ENCODE measurements around the gene PFKFB4. TPM values are rescaled to one million over a fixed set of nuclear protein-coding genes. Genes with fewer than 3 reads are reported as not detected.

The PFKFB4 gene
- total RNA-seq, 1 donor from 2014 or later, result 12.9 TPM

DNA sequence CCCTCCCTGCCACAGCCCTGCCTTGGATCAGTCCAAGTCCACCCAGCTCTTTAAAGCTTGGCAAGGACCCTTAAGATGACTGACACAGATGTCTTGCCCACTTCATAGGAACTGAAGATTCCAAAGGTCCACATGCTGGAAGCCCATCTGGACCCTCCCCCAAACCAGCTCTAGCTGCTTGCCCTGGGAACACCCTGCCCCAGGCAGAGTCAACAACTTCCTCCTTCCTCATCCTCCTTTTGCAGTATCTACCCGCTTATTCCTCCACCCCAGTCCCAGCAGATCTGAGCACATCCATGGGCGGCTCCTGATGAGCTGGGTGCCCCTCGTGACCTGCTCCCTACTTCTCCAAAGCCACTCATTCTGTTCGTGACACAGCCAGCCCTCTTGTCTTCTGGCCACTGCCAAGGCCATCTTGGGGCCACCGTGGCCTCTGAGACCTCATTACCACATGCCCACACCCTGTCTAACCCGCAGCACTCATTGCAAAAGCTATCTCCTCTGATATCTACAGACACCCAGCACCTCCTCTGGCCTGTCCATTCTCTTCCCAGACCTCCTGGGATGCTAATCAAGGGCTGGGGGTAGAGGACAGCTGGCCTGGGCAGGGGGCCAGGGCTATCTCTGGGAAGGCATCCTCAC lies 2.0 kb upstream of the PFKFB4 start:
- ATAC-seq (peak; percentile 6 to 43), DNase-seq (peak; percentile 89)
- no peaks in the 10 kb centered on the region for H3K27me3 ChIP-seq (ENCODE audit: low read depth)
- peak overlapping the region; percentile 65 for H3K27ac ChIP-seq
- peaks cover 46% of the 10 kb centered on the region for H3K4me1 ChIP-seq
- no peaks in the 10 kb centered on the region for H3K9me3 ChIP-seq
- no peak overlapping the region for H3K4me3 ChIP-seq
- intact Hi-C loops (cut with DNase I), result loop anchor here (10.0 kb wide), 1 partner anchor 94 kb away; a partner anchor contains a TSS
- TF ChIP-seq, protein P1, sequence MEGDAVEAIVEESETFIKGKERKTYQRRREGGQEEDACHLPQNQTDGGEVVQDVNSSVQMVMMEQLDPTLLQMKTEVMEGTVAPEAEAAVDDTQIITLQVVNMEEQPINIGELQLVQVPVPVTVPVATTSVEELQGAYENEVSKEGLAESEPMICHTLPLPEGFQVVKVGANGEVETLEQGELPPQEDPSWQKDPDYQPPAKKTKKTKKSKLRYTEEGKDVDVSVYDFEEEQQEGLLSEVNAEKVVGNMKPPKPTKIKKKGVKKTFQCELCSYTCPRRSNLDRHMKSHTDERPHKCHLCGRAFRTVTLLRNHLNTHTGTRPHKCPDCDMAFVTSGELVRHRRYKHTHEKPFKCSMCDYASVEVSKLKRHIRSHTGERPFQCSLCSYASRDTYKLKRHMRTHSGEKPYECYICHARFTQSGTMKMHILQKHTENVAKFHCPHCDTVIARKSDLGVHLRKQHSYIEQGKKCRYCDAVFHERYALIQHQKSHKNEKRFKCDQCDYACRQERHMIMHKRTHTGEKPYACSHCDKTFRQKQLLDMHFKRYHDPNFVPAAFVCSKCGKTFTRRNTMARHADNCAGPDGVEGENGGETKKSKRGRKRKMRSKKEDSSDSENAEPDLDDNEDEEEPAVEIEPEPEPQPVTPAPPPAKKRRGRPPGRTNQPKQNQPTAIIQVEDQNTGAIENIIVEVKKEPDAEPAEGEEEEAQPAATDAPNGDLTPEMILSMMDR (IDR thresholded peaks at IDR 0.05), result no peak
- H3K36me3 ChIP-seq, result no peaks in the 10 kb centered on the region

DNA sequence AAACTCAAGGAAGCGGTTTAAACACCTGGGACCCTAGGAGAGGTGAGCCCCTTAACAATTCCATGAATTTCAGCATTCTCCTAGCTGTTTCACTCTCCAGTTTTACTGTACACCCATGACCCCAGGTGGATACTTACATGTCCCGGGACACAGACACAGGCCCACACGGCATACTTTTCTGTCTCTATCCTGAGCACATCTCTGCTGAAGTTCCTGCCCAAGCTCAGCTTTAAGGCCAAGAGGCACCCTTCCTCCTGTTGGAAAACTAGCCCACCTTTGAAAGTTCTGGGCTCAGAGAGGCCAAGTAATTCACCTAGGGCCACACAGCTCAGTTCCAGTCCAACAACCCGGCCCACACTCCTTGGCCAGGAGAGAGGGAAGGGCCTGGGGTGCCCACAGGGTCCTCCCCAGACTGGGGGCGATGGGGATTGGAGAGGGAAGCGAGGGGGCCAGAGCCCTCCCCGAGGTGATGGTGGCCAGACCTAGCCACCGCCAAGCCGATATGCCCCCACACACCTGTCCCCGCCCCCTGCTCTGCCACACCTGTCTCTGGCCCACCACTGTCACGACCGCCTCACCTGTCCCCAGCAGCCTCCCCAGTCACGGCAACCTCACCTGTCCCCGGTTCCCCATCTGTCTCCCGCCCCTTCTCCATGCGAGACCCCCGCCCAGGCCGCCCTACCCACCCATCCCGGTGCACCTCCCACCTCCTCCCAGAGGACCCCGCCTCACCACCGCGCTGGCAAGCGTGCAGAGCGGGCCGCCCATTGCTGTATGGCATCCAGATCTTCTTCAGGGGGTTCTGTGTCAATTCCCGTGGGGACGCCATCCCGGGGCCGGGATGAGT lies 431 bp downstream of the PFKFB4 start:
- DNase-seq, result no peak
- TF ChIP-seq, protein P1 (IDR thresholded peaks at IDR 0.05), result no peak
- intact Hi-C loops (cut with DNase I), result loop anchor here (10.0 kb wide), 1 partner anchor 91 kb away; a partner anchor contains a TSS

DNA sequence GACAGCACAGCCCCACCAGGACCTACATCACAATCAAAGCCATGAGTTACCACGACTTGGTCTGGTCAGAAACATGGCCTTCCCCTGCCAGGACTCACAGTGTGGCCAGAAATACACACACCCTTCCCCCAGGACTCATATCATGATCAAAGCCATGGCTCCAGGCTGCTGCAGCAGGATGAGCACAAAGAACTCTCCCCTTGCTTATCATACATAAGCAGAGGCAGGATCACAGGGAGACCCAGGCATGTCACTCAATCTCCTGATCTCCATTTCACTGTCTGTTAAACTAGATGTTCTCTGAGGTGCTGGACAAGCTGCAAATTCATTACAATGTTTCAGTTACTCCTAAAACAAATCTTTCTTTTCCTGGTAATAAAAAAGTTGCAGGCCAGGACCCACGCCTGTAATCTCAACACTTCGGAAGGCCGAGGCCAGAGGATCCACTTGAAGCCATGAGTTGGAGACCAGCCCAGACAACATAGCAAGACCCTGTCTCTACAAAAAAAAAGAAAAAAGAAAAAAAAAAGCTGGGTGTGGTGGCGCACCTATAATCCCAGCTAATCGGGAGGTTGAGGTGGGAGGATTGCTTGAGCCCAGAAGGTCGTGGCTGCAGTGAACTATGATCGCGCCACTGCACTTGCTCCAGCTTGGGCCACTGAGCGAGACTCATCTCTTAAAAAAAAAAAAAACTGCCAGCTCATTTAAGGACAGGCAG lies 1.2 kb downstream of the PFKFB4 start:
- Histone ChIP-seq H3K27ac (no peak overlapping the region), H3K27me3 (ENCODE audit: low read depth) (no peaks in the 10 kb centered on the region), H3K4me1 (peaks cover 38% of the 10 kb centered on the region), H3K9me3 (no peaks in the 10 kb centered on the region), H3K36me3 (no peaks in the 10 kb centered on the region), H3K4me3 (peak overlapping the region; percentile 63)
- intact Hi-C loops (cut with DNase I), result loop anchor here (10.0 kb wide), 1 partner anchor 91 kb away; a partner anchor contains a TSS
- ATAC-seq, result no peak
- TF ChIP-seq, protein P1 (IDR thresholded peaks at IDR 0.05), result no peak
- no peak for DNase-seq

More for the DNA sequence above, 431 bp downstream of the PFKFB4 start:
- no peaks in the 10 kb centered on the region for H3K36me3 ChIP-seq
- peak overlapping the region; percentile 56 for H3K27ac ChIP-seq
- H3K4me3 ChIP-seq, result peak overlapping the region; percentile 63
- H3K9me3 ChIP-seq, result no peaks in the 10 kb centered on the region
- ATAC-seq, result no peak
- H3K27me3 ChIP-seq (ENCODE audit: low read depth), result no peaks in the 10 kb centered on the region
- peaks cover 44% of the 10 kb centered on the region for H3K4me1 ChIP-seq

DNA sequence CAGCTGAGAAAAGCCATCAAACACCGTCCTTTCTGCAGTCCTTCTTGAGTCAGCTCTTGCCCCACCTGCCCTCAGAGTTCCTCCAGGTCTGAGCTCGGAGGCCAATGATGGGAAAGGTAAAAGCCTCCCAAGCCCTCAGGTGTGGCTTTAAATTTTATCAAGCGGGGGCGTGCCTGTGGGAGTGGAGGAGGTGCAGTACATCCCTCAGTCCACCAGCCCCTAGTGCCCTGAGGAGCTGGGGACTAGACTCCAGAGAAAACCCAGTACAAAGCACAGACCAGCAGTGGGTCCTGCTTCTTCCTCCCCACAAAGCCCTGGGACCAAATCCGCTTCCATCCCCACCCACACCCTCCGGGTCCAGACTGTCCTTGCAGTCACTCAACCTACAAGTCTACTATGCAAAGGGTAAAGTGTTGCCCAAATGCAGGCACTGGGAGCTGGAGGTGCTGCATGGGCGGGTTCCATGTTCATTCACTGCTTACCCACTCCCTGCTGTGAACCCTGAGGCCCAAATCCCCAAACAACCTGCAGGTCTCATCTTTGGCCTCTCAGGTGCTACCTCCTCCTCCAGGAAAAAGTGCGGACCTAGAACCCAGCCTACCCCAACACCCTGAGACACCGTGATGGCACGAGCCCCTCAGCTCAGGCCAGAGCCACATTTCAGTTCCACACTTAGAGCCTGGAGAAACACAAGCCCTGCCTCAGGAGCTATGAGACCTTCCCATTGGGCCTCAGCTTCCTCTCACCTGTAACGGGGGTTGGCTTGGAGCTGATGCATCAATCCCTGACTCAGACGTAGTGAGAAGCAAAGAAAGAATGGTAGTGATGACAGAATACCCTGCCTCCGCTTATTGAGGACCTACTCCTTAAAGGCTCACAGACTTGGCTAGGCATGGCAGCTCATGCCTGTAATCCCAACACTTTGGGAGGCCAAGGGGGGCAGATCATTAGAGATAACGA lies 2.4 kb downstream of the PFKFB4 start:
- ATAC-seq (no peak), DNase-seq (no peak)
- H3K4me3 ChIP-seq, result no peak overlapping the region
- H3K36me3 ChIP-seq, result no peaks in the 10 kb centered on the region
- peaks cover 28% of the 10 kb centered on the region for H3K4me1 ChIP-seq
- TF ChIP-seq, protein P1 (IDR thresholded peaks at IDR 0.05), result no peak
- H3K27me3 ChIP-seq (ENCODE audit: low read depth), result no peaks in the 10 kb centered on the region
- H3K9me3 ChIP-seq, result no peaks in the 10 kb centered on the region
- intact Hi-C loops (cut with DNase I), result loop anchor here (10.0 kb wide), 1 partner anchor 89 kb away; a partner anchor contains a TSS
- peak overlapping the region; percentile 18 for H3K27ac ChIP-seq

Measured in lower lobe of right lung (tissue), 2 donors.